GM19452 (cell line): ENCODE results near the gene MX2.
"Not testable (repeated sequence)": the region's sequence is repeated elsewhere in the genome, so short reads cannot be mapped to it uniquely, and the experiment has no call there.

Source experiments
- ATAC-seq: cut with Tn5 transposase; IDR thresholded peaks from one replicate; pipeline ENCODE4 v1.9.1; 2021; ENCODE audit not compliant: unreplicated experiment

Gene MX2

DNA sequence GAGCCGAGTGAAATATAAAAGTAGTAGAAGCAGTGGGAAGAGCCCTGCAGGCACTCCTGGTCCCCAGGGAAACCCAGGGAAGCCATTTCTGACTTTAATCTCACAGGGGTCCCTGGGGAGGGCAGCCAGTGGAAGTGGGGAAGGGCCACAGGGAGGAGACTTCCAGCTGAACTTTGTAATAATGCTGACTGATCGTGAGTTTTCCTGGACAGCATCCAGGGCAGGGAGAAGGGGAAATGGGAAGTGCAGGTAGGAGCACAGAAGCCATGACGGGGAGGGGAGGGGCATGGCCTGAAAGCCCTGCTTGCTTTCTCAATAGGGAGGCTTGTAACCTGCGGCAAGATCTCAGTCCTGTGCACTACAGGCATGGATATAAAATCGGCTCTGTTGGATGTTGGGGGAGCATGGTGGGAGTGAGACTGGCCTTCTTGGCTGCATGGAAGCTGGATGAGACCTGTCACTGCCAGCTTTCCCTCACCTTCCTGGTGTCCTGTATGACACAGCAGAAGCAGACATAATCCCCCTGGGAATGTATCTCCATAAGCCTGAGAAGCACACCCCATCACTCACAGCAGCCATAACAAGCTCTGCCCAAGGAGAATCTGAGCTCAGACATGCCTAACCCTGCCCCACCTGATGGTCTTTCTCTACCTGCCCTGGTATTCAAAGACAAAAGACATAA, 49.1 kb downstream of the MX2 start:
- ATAC-seq: no peak

- ATAC-seq: no peak
Observed at GRCh38 chr21:41411449-41412089, 49.7 kb downstream of the MX2 start.

DNA sequence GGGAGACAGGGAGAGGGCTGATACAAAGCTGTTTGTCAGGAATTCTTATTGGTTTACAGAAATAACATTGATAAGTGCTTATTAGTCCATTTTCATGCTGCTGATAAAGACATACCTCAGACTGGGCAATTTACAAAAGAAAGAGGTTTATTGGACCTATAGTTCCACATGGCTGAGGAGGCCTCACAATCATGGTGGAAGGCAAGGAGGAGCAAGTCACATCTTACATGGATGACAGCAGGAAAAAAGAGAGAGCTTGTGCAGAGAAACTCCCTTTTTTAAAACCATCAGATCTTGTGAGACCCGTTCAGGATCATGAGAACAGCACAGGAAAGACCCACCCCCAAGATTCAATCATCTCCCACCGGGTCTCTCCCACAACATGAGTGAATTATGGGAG, 55.7 kb downstream of the MX2 start:
- not testable (repeated sequence) for ATAC-seq

DNA sequence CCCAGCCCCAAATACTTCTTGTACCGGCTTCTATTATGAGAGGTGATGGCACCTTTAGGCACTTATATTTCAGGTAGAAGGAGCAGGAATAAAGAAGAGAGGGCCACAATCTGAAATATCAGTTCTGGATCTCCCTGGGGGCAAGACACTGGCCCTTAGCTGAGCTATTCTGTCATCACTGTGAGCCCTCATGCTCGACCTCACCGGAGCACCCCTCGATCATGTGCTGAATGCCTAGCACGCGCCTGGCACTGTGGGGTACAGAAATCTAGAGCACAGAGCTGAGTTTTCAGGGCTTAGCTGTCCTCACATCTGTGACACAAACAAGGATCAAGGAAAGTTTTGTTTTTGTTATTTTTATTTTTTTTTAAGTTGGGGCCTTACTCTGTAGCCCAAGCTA, 56.6 kb downstream of the MX2 start:
- no peak for ATAC-seq

- no peak for ATAC-seq
Observed at GRCh38 chr21:41418956-41419680, 57.3 kb downstream of the MX2 start.

DNA sequence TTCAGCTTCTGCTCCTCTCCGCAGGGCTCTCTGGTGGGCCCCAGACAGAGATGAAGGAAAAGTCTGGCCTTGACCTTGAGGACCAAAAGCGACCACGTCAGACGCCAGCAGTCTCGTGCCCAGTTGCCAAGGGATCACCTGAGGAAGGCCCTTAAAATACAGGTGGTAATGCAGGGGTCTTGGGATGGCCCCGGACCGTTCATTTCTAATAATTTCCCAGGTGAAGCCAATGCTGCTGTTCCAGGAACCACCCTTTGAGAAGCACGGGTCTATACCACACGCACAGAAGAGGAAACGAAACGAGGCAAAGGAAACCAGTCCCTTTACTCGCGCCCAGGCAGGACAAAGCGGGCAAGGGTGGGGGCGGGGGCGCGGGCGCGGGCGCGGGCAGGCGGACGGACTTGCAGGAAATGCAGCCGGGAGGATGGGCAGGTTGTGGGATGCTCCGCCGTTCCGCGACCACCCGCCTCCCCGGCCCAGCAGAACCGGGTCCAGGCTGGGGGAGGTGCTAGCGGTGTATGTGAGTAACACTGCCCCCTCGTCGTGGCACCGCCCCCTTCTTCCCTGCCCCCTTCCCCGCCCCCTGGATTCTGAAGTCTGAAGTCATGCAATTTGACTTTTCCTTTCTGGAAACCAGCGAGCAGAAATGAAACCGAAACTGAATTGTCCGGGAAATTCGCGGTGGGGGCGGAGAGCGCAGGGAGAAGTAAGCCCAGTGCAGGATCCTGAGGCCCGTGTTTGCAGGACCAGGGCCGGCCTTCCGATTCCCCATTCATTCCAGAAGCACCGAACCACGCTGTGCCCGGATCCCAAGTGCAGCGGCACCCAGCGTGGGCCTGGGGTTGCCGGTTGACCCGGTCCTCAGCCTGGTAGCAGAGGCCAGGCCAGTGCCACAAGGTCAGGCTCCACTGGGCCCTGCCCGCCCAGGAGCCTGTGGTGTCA, 58.4 kb downstream of the MX2 start:
- peak; percentile 74 for ATAC-seq

DNA sequence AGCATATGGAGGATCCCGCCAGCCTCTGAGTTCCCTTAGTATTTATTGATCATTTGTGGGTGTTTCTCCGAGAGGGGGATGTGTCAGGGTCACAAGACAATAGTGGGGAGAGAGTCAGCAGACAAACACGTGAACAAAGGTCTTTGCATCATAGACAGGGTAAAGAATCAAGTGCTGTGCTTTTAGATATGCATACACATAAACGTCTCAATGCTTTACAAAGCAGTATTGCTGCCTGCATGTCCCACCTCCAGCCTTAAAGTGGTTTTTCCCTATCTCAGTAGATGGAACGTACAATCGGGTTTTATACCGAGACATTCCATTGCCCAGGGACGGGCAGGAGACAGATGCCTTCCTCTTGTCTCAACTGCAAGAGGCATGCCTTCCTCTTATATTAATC, 59.2 kb downstream of the MX2 start:
- ATAC-seq: not testable (repeated sequence)

- ATAC-seq: no peak
Observed at GRCh38 chr21:41422546-41423304, 60.9 kb downstream of the MX2 start.

GRCh38 chr21:41423305-41423636, 61.4 kb downstream of the MX2 start:
- ATAC-seq: not testable (repeated sequence)

DNA sequence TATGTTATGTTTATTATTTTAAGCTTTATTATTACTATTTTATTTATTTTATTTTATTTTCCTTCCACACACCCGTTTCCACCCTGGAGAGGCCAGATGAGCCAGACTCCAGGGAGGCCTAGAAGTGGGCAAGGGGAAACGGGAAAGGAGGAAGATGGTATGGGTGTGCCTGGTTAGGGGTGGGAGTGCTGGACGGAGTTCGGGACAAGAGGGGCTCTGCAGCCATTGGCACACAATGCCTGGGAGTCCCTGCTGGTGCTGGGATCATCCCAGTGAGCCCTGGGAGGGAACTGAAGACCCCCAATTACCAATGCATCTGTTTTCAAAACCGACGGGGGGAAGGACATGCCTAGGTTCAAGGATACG, 63.7 kb downstream of the MX2 start:
- ATAC-seq: no peak

DNA sequence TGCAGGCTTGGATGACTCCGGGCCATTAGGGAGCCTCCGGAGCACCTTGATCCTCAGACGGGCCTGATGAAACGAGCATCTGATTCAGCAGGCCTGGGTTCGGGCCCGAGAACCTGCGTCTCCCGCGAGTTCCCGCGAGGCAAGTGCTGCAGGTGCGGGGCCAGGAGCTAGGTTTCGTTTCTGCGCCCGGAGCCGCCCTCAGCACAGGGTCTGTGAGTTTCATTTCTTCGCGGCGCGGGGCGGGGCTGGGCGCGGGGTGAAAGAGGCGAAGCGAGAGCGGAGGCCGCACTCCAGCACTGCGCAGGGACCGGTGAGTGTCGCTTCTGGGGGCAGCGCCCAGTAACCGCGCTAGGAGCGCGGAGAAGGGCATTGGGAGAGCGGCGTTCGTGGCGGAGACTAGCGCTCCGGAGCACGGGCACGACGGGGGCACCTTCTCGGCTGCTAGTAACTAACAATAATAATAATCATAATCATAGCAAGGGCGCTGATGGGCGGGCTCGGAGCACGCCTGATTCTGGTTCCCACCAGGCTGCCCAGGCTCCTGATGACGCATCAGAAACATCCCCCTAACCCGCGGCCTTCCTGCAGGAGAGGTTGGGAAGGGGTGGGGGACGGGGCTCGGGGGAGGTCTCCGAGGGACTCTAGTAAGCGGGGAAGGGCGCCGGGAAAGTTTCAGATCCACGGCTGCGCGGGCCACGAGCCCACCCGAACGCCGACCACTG, 64.3 kb downstream of the MX2 start, which contains the start of gene MX1:
Gene MX1, plus strand, starts transcription at position 286 of the 722 bp plus-strand sequence. CDS start 5,832 bp downstream, outside the sequence.
- peak; percentile 78 for ATAC-seq

GRCh38 chr21:41426676-41427404, 65.0 kb downstream of the MX2 start:
- ATAC-seq: no peak

- no peak for ATAC-seq
Observed at GRCh38 chr21:41427556-41427955, 65.7 kb downstream of the MX2 start.

DNA sequence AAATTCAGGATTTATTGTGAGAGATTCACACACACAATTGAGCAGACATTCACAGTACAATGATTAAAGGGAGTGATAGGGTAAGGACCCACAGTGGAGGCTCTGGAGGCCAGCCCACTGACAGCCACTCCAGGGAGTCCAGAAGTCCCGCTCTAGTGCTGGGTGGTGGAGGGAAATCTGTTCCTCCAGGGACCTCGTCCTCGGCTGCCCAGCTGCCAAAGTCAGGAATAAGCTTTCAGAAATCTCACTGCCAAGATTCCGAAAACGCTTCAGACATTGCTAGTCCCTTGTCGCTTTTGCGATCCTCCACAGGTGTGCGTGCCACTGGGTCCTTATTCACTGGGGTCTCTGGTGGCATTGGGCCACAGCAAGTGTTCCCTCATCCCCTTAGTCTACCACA, 66.5 kb downstream of the MX2 start:
- no peak for ATAC-seq

DNA sequence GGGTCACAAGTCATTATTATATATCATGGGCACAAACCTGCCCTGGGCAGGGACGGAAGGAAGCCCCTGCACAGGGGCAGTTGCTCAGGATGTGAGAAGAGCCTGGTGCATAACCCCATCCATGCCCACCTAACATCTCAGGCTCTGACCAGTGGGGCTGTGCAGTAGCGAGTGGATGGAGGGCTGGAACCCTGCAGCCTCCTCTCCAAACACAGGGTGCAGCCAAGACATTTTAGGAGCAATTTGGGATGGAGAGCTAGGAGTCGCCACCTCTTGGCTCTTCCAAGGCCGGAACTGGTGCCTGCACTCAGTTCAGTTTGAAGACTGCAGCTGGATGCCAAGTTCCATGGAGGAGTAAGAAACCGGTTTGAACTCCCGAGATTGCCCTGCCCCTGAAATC, 67.0 kb downstream of the MX2 start:
- ATAC-seq: no peak

- ATAC-seq: no peak
Observed at GRCh38 chr21:41429305-41429704, 67.5 kb downstream of the MX2 start.

DNA sequence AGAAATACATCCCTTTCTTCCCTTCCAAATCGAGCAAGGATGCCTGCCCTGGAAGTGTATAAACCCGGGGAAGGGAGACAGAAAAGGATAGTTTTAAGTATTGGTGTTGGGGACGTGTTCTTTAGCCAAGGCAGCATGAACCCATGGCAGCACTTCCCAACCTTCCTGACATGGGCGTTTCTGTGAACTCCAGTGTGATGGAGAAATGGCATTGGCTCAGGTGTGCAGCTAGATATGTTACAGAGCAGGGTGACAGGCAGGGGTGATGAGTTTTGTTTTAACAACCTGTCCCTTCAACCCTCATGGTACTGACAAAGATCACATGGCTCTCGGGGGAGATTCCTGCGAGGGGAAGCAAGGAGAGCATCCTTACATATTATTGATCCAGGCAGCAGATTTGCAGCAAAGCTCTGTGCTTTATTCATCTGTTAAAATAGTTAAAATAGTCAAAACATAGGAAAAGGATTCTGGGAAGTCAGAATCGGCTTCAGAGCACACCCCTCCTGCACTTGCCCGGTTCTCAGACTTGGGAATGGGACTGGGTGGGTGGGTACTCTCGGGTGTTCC, 68.2 kb downstream of the MX2 start:
- ATAC-seq: no peak

GRCh38 chr21:41431788-41432548, 70.1 kb downstream of the MX2 start:
- ATAC-seq: peak; percentile 78
